ENCODE results near the gene AUTS2.

AUTS2 gene

DNA sequence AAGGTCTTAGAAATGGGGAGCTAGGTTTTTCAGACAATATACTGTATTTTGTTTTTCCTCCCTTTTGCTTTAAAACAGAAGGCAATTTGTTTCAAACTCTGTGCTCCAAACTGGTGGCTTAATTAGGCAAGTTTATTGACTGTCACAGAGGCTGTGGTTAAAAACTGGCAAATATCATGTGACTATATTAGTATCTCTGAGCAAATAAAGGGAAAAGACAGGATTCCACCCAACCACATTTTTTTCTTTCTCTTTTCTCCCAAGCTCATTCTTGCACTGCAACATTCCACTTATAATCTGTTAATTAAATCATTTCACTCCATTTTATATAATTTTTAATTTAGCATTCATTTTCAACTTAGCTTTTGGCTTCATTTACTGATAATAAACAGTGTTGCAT, 615.8 kb downstream of the AUTS2 start:
- TF ChIP-seq, protein P1, sequence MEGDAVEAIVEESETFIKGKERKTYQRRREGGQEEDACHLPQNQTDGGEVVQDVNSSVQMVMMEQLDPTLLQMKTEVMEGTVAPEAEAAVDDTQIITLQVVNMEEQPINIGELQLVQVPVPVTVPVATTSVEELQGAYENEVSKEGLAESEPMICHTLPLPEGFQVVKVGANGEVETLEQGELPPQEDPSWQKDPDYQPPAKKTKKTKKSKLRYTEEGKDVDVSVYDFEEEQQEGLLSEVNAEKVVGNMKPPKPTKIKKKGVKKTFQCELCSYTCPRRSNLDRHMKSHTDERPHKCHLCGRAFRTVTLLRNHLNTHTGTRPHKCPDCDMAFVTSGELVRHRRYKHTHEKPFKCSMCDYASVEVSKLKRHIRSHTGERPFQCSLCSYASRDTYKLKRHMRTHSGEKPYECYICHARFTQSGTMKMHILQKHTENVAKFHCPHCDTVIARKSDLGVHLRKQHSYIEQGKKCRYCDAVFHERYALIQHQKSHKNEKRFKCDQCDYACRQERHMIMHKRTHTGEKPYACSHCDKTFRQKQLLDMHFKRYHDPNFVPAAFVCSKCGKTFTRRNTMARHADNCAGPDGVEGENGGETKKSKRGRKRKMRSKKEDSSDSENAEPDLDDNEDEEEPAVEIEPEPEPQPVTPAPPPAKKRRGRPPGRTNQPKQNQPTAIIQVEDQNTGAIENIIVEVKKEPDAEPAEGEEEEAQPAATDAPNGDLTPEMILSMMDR (IDR thresholded peaks at IDR 0.05; ENCODE audit: poor library complexity, severe bottlenecking), result no peak
- DNase-seq (ENCODE audit: low spot score) (no peak), ATAC-seq (ENCODE audit: low read depth) (no peak)
- Histone ChIP-seq H3K4me1 (ENCODE audit: insufficient read depth, poor library complexity, severe bottlenecking) (no peaks in the 10 kb centered on the region), H3K27me3 (ENCODE audit: insufficient read depth, poor library complexity, severe bottlenecking) (no peaks in the 10 kb centered on the region), H3K27ac (ENCODE audit: poor library complexity, severe bottlenecking) (no peak overlapping the region), H3K36me3 (ENCODE audit: low read depth) (no peaks in the 10 kb centered on the region), H3K4me3 (ENCODE audit: severe bottlenecking) (no peak overlapping the region), H3K9me3 (ENCODE audit: severe bottlenecking) (no peaks in the 10 kb centered on the region)

DNA sequence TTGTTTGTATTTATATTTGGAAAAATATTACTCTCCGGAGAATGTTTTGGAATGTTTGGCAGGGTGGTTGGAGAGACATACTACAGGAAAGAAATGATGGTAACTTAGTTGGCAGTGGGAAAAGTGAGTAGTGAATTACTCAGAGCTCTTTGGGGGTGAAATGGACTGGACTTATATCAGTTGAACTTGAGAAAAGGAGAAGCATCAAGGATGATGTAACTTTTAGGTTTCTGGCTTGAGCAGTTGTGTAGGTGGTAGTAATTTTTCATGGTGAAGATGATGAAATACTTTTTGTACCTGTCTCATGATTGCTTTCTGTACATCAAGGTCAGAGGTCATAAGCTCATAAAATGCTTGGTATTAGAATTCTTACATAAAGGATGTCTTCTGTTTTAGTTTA, 617.2 kb downstream of the AUTS2 start:
- peak; percentile 46; the same call in 2 of the 3 replicates for ATAC-seq (ENCODE audit: low read depth)
- Histone ChIP-seq H3K36me3 (ENCODE audit: low read depth) (no peaks in the 10 kb centered on the region), H3K27me3 (ENCODE audit: insufficient read depth, poor library complexity, severe bottlenecking) (no peaks in the 10 kb centered on the region), H3K4me3 (ENCODE audit: severe bottlenecking) (no peak overlapping the region), H3K9me3 (ENCODE audit: severe bottlenecking) (no peaks in the 10 kb centered on the region), H3K4me1 (ENCODE audit: insufficient read depth, poor library complexity, severe bottlenecking) (no peaks in the 10 kb centered on the region), H3K27ac (ENCODE audit: poor library complexity, severe bottlenecking) (no peak overlapping the region)
- TF ChIP-seq, protein P1 (IDR thresholded peaks at IDR 0.05; ENCODE audit: poor library complexity, severe bottlenecking), result no peak
- no peak for DNase-seq (ENCODE audit: low spot score)

DNA sequence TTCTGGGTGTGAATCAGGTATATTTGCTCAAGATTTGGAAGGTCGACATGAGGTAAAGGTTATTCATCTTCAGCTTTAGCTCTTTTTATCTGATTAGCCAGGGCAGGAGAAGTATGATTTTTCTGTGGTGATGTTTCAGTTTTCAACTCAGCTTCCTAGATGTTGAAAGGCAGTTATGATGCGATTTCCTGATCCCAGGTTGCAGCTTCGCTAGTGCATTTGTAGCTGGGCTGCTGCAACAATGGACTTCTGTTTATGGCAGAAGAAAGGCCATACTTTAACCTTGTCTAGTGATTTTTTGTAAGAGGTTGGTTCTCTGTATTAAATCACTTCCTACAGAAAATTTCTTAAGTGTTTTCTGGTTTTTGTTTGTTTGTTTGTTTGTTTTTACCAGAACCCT, 619.3 kb downstream of the AUTS2 start:
- no peaks in the 10 kb centered on the region for H3K36me3 ChIP-seq (ENCODE audit: low read depth)
- no peaks in the 10 kb centered on the region for H3K9me3 ChIP-seq (ENCODE audit: severe bottlenecking)
- H3K4me3 ChIP-seq (ENCODE audit: severe bottlenecking), result no peak overlapping the region
- TF ChIP-seq, protein P1 (IDR thresholded peaks at IDR 0.05; ENCODE audit: poor library complexity, severe bottlenecking), result no peak
- no peak for ATAC-seq (ENCODE audit: low read depth)
- no peak for DNase-seq (ENCODE audit: low spot score)
- no peaks in the 10 kb centered on the region for H3K27me3 ChIP-seq (ENCODE audit: insufficient read depth, poor library complexity, severe bottlenecking)
- H3K4me1 ChIP-seq (ENCODE audit: insufficient read depth, poor library complexity, severe bottlenecking), result no peaks in the 10 kb centered on the region
- H3K27ac ChIP-seq (ENCODE audit: poor library complexity, severe bottlenecking), result no peak overlapping the region

GRCh38 chr7:70218006-70218405, 619.7 kb downstream of the AUTS2 start:
- no peaks in the 10 kb centered on the region for H3K4me1 ChIP-seq (ENCODE audit: insufficient read depth, poor library complexity, severe bottlenecking)
- ATAC-seq (ENCODE audit: low read depth) (no peak), DNase-seq (ENCODE audit: low spot score) (no peak)
- H3K9me3 ChIP-seq (ENCODE audit: severe bottlenecking), result no peaks in the 10 kb centered on the region
- H3K27ac ChIP-seq (ENCODE audit: poor library complexity, severe bottlenecking), result no peak overlapping the region
- H3K4me3 ChIP-seq (ENCODE audit: severe bottlenecking), result no peak overlapping the region
- H3K27me3 ChIP-seq (ENCODE audit: insufficient read depth, poor library complexity, severe bottlenecking), result no peaks in the 10 kb centered on the region
- no peaks in the 10 kb centered on the region for H3K36me3 ChIP-seq (ENCODE audit: low read depth)
- TF ChIP-seq, protein P1 (IDR thresholded peaks at IDR 0.05; ENCODE audit: poor library complexity, severe bottlenecking), result no peak

GRCh38 chr7:70219061-70219460, 620.8 kb downstream of the AUTS2 start:
- Histone ChIP-seq H3K9me3 (ENCODE audit: severe bottlenecking) (no peaks in the 10 kb centered on the region), H3K27me3 (ENCODE audit: insufficient read depth, poor library complexity, severe bottlenecking) (no peaks in the 10 kb centered on the region), H3K4me1 (ENCODE audit: insufficient read depth, poor library complexity, severe bottlenecking) (no peaks in the 10 kb centered on the region), H3K27ac (ENCODE audit: poor library complexity, severe bottlenecking) (no peak overlapping the region), H3K4me3 (ENCODE audit: severe bottlenecking) (no peak overlapping the region), H3K36me3 (ENCODE audit: low read depth) (no peaks in the 10 kb centered on the region)
- TF ChIP-seq, protein P1 (IDR thresholded peaks at IDR 0.05; ENCODE audit: poor library complexity, severe bottlenecking), result no peak
- ATAC-seq (ENCODE audit: low read depth), result no peak
- DNase-seq (ENCODE audit: low spot score), result no peak
